K562 (cell line): ENCODE measurements around the gene CORO1A.

Experiments used
- ATF1 ChIP-seq, 2 experiments: fragments of 450-650 bp in 1 of 2; IDR thresholded peaks; 2 replicates each; pipeline ENCODE4 v1.6.1; 2016; ENCODE audit warnings: missing compliant biosample characterization in 1 of 2, missing genetic modification characterization in 1 of 2
- CHD4 ChIP-seq: fragments of 200-600 bp; sonication (generic); IDR thresholded peaks from 3 replicates; pipeline ENCODE4 v1.6.1; 2012; ENCODE audit warnings: low read depth, mild to moderate bottlenecking, mixed read lengths, low read length, inconsistent platforms; ENCODE audit not compliant: insufficient read depth, insufficient replicate concordance, poor library complexity, severe bottlenecking
- CTCF ChIP-seq, 3 experiments: IDR thresholded peaks in 2 of 3; conservative IDR thresholded peaks in 1 of 3; 2 replicates each; pipeline ENCODE4 v1.5.1; 2011 to 2012; ENCODE audit warnings: low read length in 3 of 3, mild to moderate bottlenecking in 3 of 3, control low read depth in 2 of 3, improper control_type of control experiment in 1 of 3, inconsistent platforms in 1 of 3, low read depth in 1 of 3, mixed read lengths in 1 of 3, moderate library complexity in 1 of 3; ENCODE audit not compliant: insufficient read depth in 2 of 3
- HOXB6 ChIP-seq: fragments of 250-450 bp; sonication (Bioruptor Pico); IDR thresholded peaks from 2 replicates; pipeline ENCODE4 v1.5.1; 2022; ENCODE audit warnings: mild to moderate bottlenecking, borderline replicate concordance
- NCOR1 ChIP-seq: fragments of 450-650 bp; IDR thresholded peaks from 2 replicates; pipeline ENCODE4 v1.6.1; 2016; ENCODE audit warnings: mild to moderate bottlenecking, moderate library complexity
- PBX2 ChIP-seq, 2 experiments: IDR thresholded peaks in 1 of 2; conservative IDR thresholded peaks in 1 of 2; 2 replicates each; pipeline ENCODE4 v1.6.1; 2016; ENCODE audit warnings: low read depth in 2 of 2, mild to moderate bottlenecking in 1 of 2, missing compliant biosample characterization in 1 of 2, missing genetic modification characterization in 1 of 2, moderate library complexity in 1 of 2
- POLR2A ChIP-seq: fragments of 450-650 bp; conservative IDR thresholded peaks from 2 replicates; pipeline ENCODE4 v1.6.1; 2016
- POLR2AphosphoS5 ChIP-seq: IDR thresholded peaks from 2 replicates; pipeline ENCODE4 v1.6.1; 2011; ENCODE audit warnings: mild to moderate bottlenecking, low read depth, low read length, moderate library complexity; ENCODE audit not compliant: control insufficient read depth, insufficient read depth
- RBM22 ChIP-seq: fragments of 200-400 bp; formaldehyde crosslinking; IDR thresholded peaks from 2 replicates; pipeline ENCODE4 v1.6.1; 2018; ENCODE audit warnings: low read length, low read depth; ENCODE audit not compliant: poor library complexity, severe bottlenecking
- RUNX1 ChIP-seq: sonication (generic); IDR thresholded peaks from 2 replicates; pipeline ENCODE4 v1.6.1; 2016; ENCODE audit warnings: antibody characterized with exemption, low read depth

- TF ChIP-seq ATF1 (CRISPR knock-in tag; IDR thresholded peaks at IDR 0.05) (no peak), ATF1 (tag; IDR thresholded peaks at IDR 0.05) (no peak), CHD4 (no peak), PBX2 (CRISPR knock-in tag; IDR thresholded peaks at IDR 0.05; ENCODE audit: low read depth) (no peak), PBX2 (tag; conservative IDR thresholded peaks at IDR 0.05; ENCODE audit: low read depth) (no peak), RBM22 (no peak), RUNX1 (no peak), CTCF (IDR thresholded peaks at IDR 0.05 in 2 of 3, conservative IDR thresholded peaks at IDR 0.05 in 1 of 3; ENCODE audit: insufficient read depth in 2 of 3, low read depth in 1 of 3, low read length in 3 of 3) (no peak), NCOR1 (no peak), POLR2A (no peak), HOXB6 (CRISPR knock-in tag) (no peak), POLR2AphosphoS5 (no peak)
Measured at GRCh38 chr16:30144917-30145316, 38.5 kb upstream of the CORO1A start.
